Endodermal cell (in vitro differentiated cells): ENCODE results near the gene SLC25A21. TPM values are rescaled to one million over a fixed set of nuclear protein-coding genes. Genes with fewer than 3 reads are reported as not detected.
"Not testable (repeated sequence)": the region's sequence is repeated elsewhere in the genome, so short reads cannot be mapped to it uniquely, and the experiment has no call there.

Experiments used
- DNase-seq: peaks from one replicate; pipeline ENCODE4 v3.0.0-alpha.2; 2017
- H3K27ac ChIP-seq: 2 replicates; pipeline ENCODE4 v1.5.1; 2013; ENCODE audit warnings: mild to moderate bottlenecking, low read depth, low read length, moderate library complexity
- H3K27me3 ChIP-seq: 2 replicates; pipeline ENCODE4 v1.6.1; 2013; ENCODE audit warnings: mild to moderate bottlenecking, low read length, moderate library complexity; ENCODE audit not compliant: insufficient read depth, control insufficient read depth, poor library complexity, severe bottlenecking
- H3K36me3 ChIP-seq: 2 replicates; pipeline ENCODE4 v1.7.0; 2013; ENCODE audit warnings: mild to moderate bottlenecking, low read length, moderate library complexity; ENCODE audit not compliant: control insufficient read depth, insufficient read depth
- H3K4me1 ChIP-seq: one replicate; pipeline ENCODE4 v1.7.0; 2013; ENCODE audit warnings: low read length; ENCODE audit not compliant: control insufficient read depth, insufficient read depth
- H3K4me3 ChIP-seq: 2 replicates; pipeline ENCODE4 v1.5.1; 2013; ENCODE audit warnings: mild to moderate bottlenecking, low read length, moderate library complexity
- H3K9ac ChIP-seq: 2 replicates; pipeline ENCODE4 v1.6.1; 2013; ENCODE audit warnings: mild to moderate bottlenecking, low read length, moderate library complexity; ENCODE audit not compliant: poor library complexity, severe bottlenecking; ENCODE audit errors: extremely low read depth
- H3K9me3 ChIP-seq: 2 replicates; pipeline ENCODE4 v1.6.1; 2013; ENCODE audit warnings: mild to moderate bottlenecking, low read length, moderate library complexity; ENCODE audit not compliant: control insufficient read depth
- H3K27ac Mint-ChIP-seq: 2 replicates; pipeline ENCODE4 v1.8.0; 2020; ENCODE audit warnings: mixed read lengths
- H3K27me3 Mint-ChIP-seq: 2 replicates; pipeline ENCODE4 v1.8.0; 2021; ENCODE audit warnings: mild to moderate bottlenecking, mixed read lengths; ENCODE audit not compliant: insufficient read depth
- H3K36me3 Mint-ChIP-seq: 2 replicates; pipeline ENCODE4 v1.8.0; 2020; ENCODE audit warnings: low read depth, mixed read lengths
- H3K4me1 Mint-ChIP-seq: 2 replicates; pipeline ENCODE4 v1.8.0; 2020; ENCODE audit warnings: mixed read lengths
- H3K4me3 Mint-ChIP-seq: 2 replicates; pipeline ENCODE4 v1.8.0; 2020; ENCODE audit warnings: mild to moderate bottlenecking, moderate library complexity, mixed read lengths
- H3K9me3 Mint-ChIP-seq: 2 replicates; pipeline ENCODE4 v1.8.0; 2020; ENCODE audit warnings: mild to moderate bottlenecking, mixed read lengths
- CTCF ChIP-seq: fragments of 200-600 bp; sonication (generic); conservative IDR thresholded peaks from 2 replicates; pipeline ENCODE4 v1.5.0; 2021; ENCODE audit warnings: antibody characterized with exemption, mild to moderate bottlenecking
- WGBS, 2 experiments: methylation state at CpG; one replicate each; pipeline versions ENCODE4 v1.1.5 to v1.1.7; 2013; ENCODE audit warnings: missing lambda C conversion rate in 2 of 2, mixed read lengths in 1 of 2; ENCODE audit not compliant: insufficient coverage in 1 of 2, insufficient read length in 1 of 2; 5-methylcytosine and 5-hydroxymethylcytosine counted together
- total RNA-seq, 2 donors: library from RNA; stranded (reverse); fragmentation: NEBNext Ultra II Directional in 1 of 2; extraction: Animal tissue kit (Norgen Biotek cat#: 25700) in 1 of 2; gene quantifications; 2 replicates in 1 of 2; 3 replicates in 1 of 2; pipeline ENCODE4 v1.2.1, GENCODE V29; 2021

SLC25A21 gene
- total RNA-seq, 2 donors from 2014 or later: 1.9 TPM

GRCh38 chr14:36901861-36902260 is 270.5 kb downstream of the SLC25A21 start:
- H3K9me3 ChIP-seq: peaks cover 8% of the 10 kb centered on the region
- H3K27me3 ChIP-seq: peaks cover 5% of the 10 kb centered on the region
- TF ChIP-seq CTCF: no peak
- H3K9me3 Mint-ChIP-seq: peaks cover 22% of the 10 kb centered on the region
- H3K9ac ChIP-seq: no peak overlapping the region
- H3K27ac Mint-ChIP-seq: no peak overlapping the region
- peaks cover 30% of the 10 kb centered on the region for H3K27me3 Mint-ChIP-seq
- no peak overlapping the region for H3K27ac ChIP-seq
- no peak overlapping the region for H3K4me3 ChIP-seq
- H3K36me3 Mint-ChIP-seq: no peaks in the 10 kb centered on the region
- H3K4me1 ChIP-seq: peaks cover 5% of the 10 kb centered on the region
- H3K36me3 ChIP-seq: no peaks in the 10 kb centered on the region
- H3K4me1 Mint-ChIP-seq: peaks cover 16% of the 10 kb centered on the region
- no peak for DNase-seq
- H3K4me3 Mint-ChIP-seq: no peak overlapping the region

- no peak for TF ChIP-seq CTCF
- Histone ChIP-seq H3K27me3 (no peaks in the 10 kb centered on the region), H3K36me3 (no peaks in the 10 kb centered on the region), H3K9ac (no peak overlapping the region), H3K9me3 (peaks cover 8% of the 10 kb centered on the region), H3K4me3 (no peak overlapping the region), H3K27ac (no peak overlapping the region), H3K4me1 (peaks cover 5% of the 10 kb centered on the region)
- H3K4me1 Mint-ChIP-seq: peaks cover 16% of the 10 kb centered on the region
- H3K4me3 Mint-ChIP-seq: no peak overlapping the region
- H3K27ac Mint-ChIP-seq: no peak overlapping the region
- H3K27me3 Mint-ChIP-seq: peaks cover 26% of the 10 kb centered on the region
- H3K36me3 Mint-ChIP-seq: no peaks in the 10 kb centered on the region
- 91% methylated on average over 2 of the region's 2 CpGs; no CpG with 5 or more reads in 1 of the 2 experiments for WGBS, 2 experiments
- peaks cover 26% of the 10 kb centered on the region for H3K9me3 Mint-ChIP-seq
- DNase-seq: no peak
These were observed 271.6 kb downstream of the SLC25A21 start for GRCh38 chr14:36900846-36901245.

GRCh38 chr14:36896300-36896699 is 276.1 kb downstream of the SLC25A21 start:
- not testable (repeated sequence) for H3K27me3 ChIP-seq, H3K4me1 ChIP-seq, H3K4me1 Mint-ChIP-seq, H3K36me3 ChIP-seq, H3K36me3 Mint-ChIP-seq, DNase-seq, H3K27ac ChIP-seq, H3K9ac ChIP-seq, H3K9me3 ChIP-seq, H3K4me3 ChIP-seq, H3K27ac Mint-ChIP-seq, H3K4me3 Mint-ChIP-seq
- 91% methylated on average over 1 of the region's 2 CpGs; no CpG with 5 or more reads in 1 of the 2 experiments for WGBS, 2 experiments
- peaks cover 35% of the 10 kb centered on the region for H3K9me3 Mint-ChIP-seq
- H3K27me3 Mint-ChIP-seq: peaks cover 10% of the 10 kb centered on the region

- TF ChIP-seq CTCF: no peak
- Histone ChIP-seq H3K36me3 (no peaks in the 10 kb centered on the region), H3K27me3 (no peaks in the 10 kb centered on the region), H3K4me3 (no peak overlapping the region), H3K4me1 (no peaks in the 10 kb centered on the region), H3K9ac (no peak overlapping the region), H3K9me3 (no peaks in the 10 kb centered on the region), H3K27ac (no peak overlapping the region)
- Mint-ChIP-seq H3K27me3 (peaks cover 11% of the 10 kb centered on the region), H3K4me3 (no peak overlapping the region), H3K27ac (no peak overlapping the region), H3K9me3 (peaks cover 6% of the 10 kb centered on the region), H3K36me3 (no peaks in the 10 kb centered on the region), H3K4me1 (no peaks in the 10 kb centered on the region)
- DNase-seq: no peak
- WGBS, 2 experiments: 87 to 92% methylated on average over 2 of the region's 2 CpGs
These were observed 288.4 kb downstream of the SLC25A21 start for GRCh38 chr14:36884049-36884448.
